Hepatocyte (in vitro differentiated cells): ENCODE results near the gene LGALS16. TPM values are rescaled to one million over a fixed set of nuclear protein-coding genes. Genes with fewer than 3 reads are reported as not detected.
"Not testable (repeated sequence)": the region's sequence is repeated elsewhere in the genome, so short reads cannot be mapped to it uniquely, and the experiment has no call there.

ENCODE experiments used
- DNase-seq: peaks from one replicate; pipeline ENCODE4 v3.0.0-alpha.2; 2016; ENCODE audit warnings: low spot score
- H2AFZ ChIP-seq: fragments of 200-600 bp; sonication (generic); 2 replicates; pipeline ENCODE4 v1.6.0; 2016; ENCODE audit warnings: antibody characterized with exemption, mild to moderate bottlenecking
- H3K27ac ChIP-seq: fragments of 200-600 bp; sonication (generic); 2 replicates; pipeline ENCODE4 v1.5.1; 2016; ENCODE audit warnings: mild to moderate bottlenecking
- H3K27me3 ChIP-seq: fragments of 200-600 bp; sonication (generic); 2 replicates; pipeline ENCODE4 v1.6.1; 2016
- H3K36me3 ChIP-seq: fragments of 200-600 bp; sonication (generic); replicated peaks from 2 replicates; pipeline ENCODE4 v1.5.1; 2016; ENCODE audit warnings: low read depth; ENCODE audit not compliant: insufficient read depth
- H3K4me1 ChIP-seq: fragments of 200-600 bp; sonication (generic); 2 replicates; pipeline ENCODE4 v1.5.1; 2016; ENCODE audit warnings: mild to moderate bottlenecking, moderate library complexity; ENCODE audit not compliant: insufficient read depth
- H3K4me2 ChIP-seq: fragments of 200-600 bp; sonication (generic); 2 replicates; pipeline ENCODE4 v1.6.0; 2016
- H3K4me3 ChIP-seq: fragments of 200-600 bp; sonication (generic); 2 replicates; pipeline ENCODE4 v1.5.1; 2016; ENCODE audit warnings: mild to moderate bottlenecking
- H3K79me2 ChIP-seq: fragments of 200-600 bp; sonication (generic); 2 replicates; pipeline ENCODE4 v1.6.0; 2017; ENCODE audit warnings: mild to moderate bottlenecking
- H3K9me2 ChIP-seq: fragments of 200-600 bp; sonication (generic); replicated peaks from 2 replicates; pipeline ENCODE4 v1.6.0; 2017; ENCODE audit warnings: mild to moderate bottlenecking; ENCODE audit not compliant: insufficient read depth
- H3K9me3 ChIP-seq: fragments of 200-600 bp; sonication (generic); 2 replicates; pipeline ENCODE4 v1.5.1; 2016; ENCODE audit warnings: low read depth, mild to moderate bottlenecking
- H4K20me1 ChIP-seq: fragments of 200-600 bp; sonication (generic); 2 replicates; pipeline ENCODE4 v1.6.0; 2016; ENCODE audit warnings: mild to moderate bottlenecking; ENCODE audit not compliant: insufficient read depth, poor library complexity, severe bottlenecking
- CTCF ChIP-seq: fragments of 200-600 bp; sonication (generic); IDR thresholded peaks from 2 replicates; pipeline ENCODE4 v1.5.1; 2016; ENCODE audit warnings: antibody characterized with exemption, mild to moderate bottlenecking; ENCODE audit not compliant: poor library complexity
- EZH2 ChIP-seq: fragments of 200-600 bp; sonication (generic); IDR thresholded peaks from 2 replicates; pipeline ENCODE4 v1.6.1; 2016; ENCODE audit warnings: antibody characterized with exemption, mild to moderate bottlenecking, borderline replicate concordance
- EZH2phosphoT487 ChIP-seq: fragments of 200-600 bp; sonication (generic); IDR thresholded peaks from one replicate; pipeline ENCODE4 v1.6.1; 2018; ENCODE audit warnings: antibody characterized with exemption, mild to moderate bottlenecking, low read depth, moderate library complexity; ENCODE audit not compliant: unreplicated experiment, severe bottlenecking
- whole genome bisulfite sequencing: methylation state at CpG from one replicate; pipeline ENCODE4 v1.1.6; 2016; ENCODE audit warnings: low lambda C conversion rate; ENCODE audit errors: missing lambda C conversion rate; 5-methylcytosine and 5-hydroxymethylcytosine counted together
- polyA plus RNA-seq: library from polyadenylated mRNA; unstranded; fragments of >200 nt; fragmentation: Nextera tagmentation; extraction: Ambion mirVana; gene quantifications from 2 replicates; pipeline ENCODE4 v1.2.1, GENCODE V29; 2016
- total RNA-seq: library from RNA; depleted of rRNA; stranded (reverse); fragments of >200 nt; gene quantifications from 2 replicates; pipeline ENCODE4 v1.2.3, GENCODE V29; 2014

The LGALS16 gene
- total and polyA plus RNA-seq, 2 experiments from 2014 or later = not detected

DNA sequence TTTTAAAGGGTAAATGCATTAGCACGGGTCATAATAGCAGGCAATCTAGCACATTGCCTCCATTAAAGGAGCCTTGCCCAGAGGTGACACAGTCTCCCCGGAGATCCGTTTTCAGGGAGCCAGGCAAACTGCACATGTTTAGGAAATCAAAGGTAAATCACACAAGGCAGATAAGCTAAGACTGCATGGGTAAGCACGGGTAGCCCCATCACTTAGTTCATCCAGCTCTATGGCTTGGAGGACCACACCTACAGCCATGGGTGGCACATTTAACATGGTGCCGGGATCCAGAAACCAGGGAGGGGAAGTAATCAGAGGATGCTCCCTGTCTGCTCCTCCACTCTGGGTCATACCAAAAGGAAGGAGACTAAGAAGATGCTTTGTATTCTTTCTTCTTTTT is 16.8 kb downstream of the LGALS16 start:
- Histone ChIP-seq H3K27me3 (peaks cover 15% of the 10 kb centered on the region), H3K9me2 (no peaks in the 10 kb centered on the region), H3K79me2 (no peaks in the 10 kb centered on the region), H3K4me3 (no peak overlapping the region), H3K36me3 (no peaks in the 10 kb centered on the region), H2AFZ (no peak overlapping the region), H3K4me1 (no peaks in the 10 kb centered on the region), H3K9me3 (no peaks in the 10 kb centered on the region), H3K27ac (no peak overlapping the region), H4K20me1 (no peaks in the 10 kb centered on the region), H3K4me2 (no peak overlapping the region)
- WGBS = 70% methylated on average over 5 of the region's 5 CpGs
- TF ChIP-seq EZH2phosphoT487 = no peak
- TF ChIP-seq EZH2 = no peak
- no peak for TF ChIP-seq CTCF
- DNase-seq = no peak

DNA sequence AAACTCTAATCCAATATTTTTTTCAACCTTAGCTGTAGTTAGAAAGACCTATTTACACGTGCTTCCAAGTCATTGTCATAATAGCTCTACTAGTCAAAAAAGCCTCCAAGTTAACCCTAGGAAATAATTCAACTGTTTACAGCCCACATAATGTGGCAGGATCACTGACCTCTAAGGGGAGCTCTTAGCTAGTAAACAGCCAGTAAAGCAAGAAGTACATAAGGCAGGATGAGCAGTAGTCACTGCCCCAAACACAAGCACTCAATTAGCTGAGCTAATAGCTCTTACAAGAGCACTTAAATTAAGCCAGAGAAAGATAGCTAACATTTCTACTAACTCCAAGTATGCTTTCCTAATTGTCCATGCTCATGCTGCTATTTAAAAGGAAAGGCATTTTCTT is 18.1 kb downstream of the LGALS16 start:
- not testable (repeated sequence) for DNase-seq, H3K9me3 ChIP-seq, H3K9me2 ChIP-seq, H2AFZ ChIP-seq, H3K4me2 ChIP-seq, H3K27ac ChIP-seq, H3K4me1 ChIP-seq, H3K4me3 ChIP-seq, H3K79me2 ChIP-seq, H3K36me3 ChIP-seq, H4K20me1 ChIP-seq
- peaks cover 15% of the 10 kb centered on the region for H3K27me3 ChIP-seq
- 30% methylated on average over 1 of the region's 1 CpG for WGBS

- WGBS = 74% methylated on average over 3 of the region's 3 CpGs
- Histone ChIP-seq H2AFZ (no peak overlapping the region), H3K27ac (no peak overlapping the region)
These were observed 20.3 kb downstream of the LGALS16 start for GRCh38 chr19:39676004-39676403.

GRCh38 chr19:39677961-39678889 is 22.5 kb downstream of the LGALS16 start:
- no peaks in the 10 kb centered on the region for H3K9me2 ChIP-seq
- H3K4me2 ChIP-seq = no peak overlapping the region
- H3K4me3 ChIP-seq = no peak overlapping the region
- no peaks in the 10 kb centered on the region for H3K4me1 ChIP-seq
- no peak overlapping the region for H3K27ac ChIP-seq
- H3K27me3 ChIP-seq = peaks cover 14% of the 10 kb centered on the region
- no peaks in the 10 kb centered on the region for H3K9me3 ChIP-seq
- no peaks in the 10 kb centered on the region for H3K36me3 ChIP-seq
- no peaks in the 10 kb centered on the region for H3K79me2 ChIP-seq
- DNase-seq = peak; percentile 18
- H4K20me1 ChIP-seq = no peaks in the 10 kb centered on the region
- TF ChIP-seq CTCF (no peak), EZH2phosphoT487 (no peak), EZH2 (no peak)
- H2AFZ ChIP-seq = no peak overlapping the region
- 85% methylated on average over 10 of the region's 10 CpGs for WGBS

More at GRCh38 chr19:39676004-39676403, 20.3 kb downstream of the LGALS16 start:
- H3K4me1 ChIP-seq = no peaks in the 10 kb centered on the region
- no peak overlapping the region for H3K4me3 ChIP-seq
- H3K79me2 ChIP-seq = no peaks in the 10 kb centered on the region
- H4K20me1 ChIP-seq = no peaks in the 10 kb centered on the region
- DNase-seq = no peak
- H3K4me2 ChIP-seq = no peak overlapping the region
- H3K36me3 ChIP-seq = no peaks in the 10 kb centered on the region
- H3K27me3 ChIP-seq = peaks cover 15% of the 10 kb centered on the region
- H3K9me2 ChIP-seq = no peaks in the 10 kb centered on the region
- no peak for TF ChIP-seq EZH2phosphoT487
- no peaks in the 10 kb centered on the region for H3K9me3 ChIP-seq
